HG03378 (cell line): ENCODE data around the gene LRRC26.

ENCODE experiments used
- ATAC-seq: cut with Tn5 transposase; IDR thresholded peaks from one replicate; pipeline ENCODE4 v1.9.1; 2021; ENCODE audit warnings: mild to moderate bottlenecking, moderate library complexity; ENCODE audit not compliant: unreplicated experiment

Gene LRRC26

GRCh38 chr9:137157618-137158415, 12.0 kb downstream of the LRRC26 start:
- ATAC-seq, result no peak

- no peak for ATAC-seq
Measured at GRCh38 chr9:137156567-137157375, 13.1 kb downstream of the LRRC26 start.

- ATAC-seq, result no peak
Measured at GRCh38 chr9:137152844-137153405, 16.9 kb downstream of the LRRC26 start.

DNA sequence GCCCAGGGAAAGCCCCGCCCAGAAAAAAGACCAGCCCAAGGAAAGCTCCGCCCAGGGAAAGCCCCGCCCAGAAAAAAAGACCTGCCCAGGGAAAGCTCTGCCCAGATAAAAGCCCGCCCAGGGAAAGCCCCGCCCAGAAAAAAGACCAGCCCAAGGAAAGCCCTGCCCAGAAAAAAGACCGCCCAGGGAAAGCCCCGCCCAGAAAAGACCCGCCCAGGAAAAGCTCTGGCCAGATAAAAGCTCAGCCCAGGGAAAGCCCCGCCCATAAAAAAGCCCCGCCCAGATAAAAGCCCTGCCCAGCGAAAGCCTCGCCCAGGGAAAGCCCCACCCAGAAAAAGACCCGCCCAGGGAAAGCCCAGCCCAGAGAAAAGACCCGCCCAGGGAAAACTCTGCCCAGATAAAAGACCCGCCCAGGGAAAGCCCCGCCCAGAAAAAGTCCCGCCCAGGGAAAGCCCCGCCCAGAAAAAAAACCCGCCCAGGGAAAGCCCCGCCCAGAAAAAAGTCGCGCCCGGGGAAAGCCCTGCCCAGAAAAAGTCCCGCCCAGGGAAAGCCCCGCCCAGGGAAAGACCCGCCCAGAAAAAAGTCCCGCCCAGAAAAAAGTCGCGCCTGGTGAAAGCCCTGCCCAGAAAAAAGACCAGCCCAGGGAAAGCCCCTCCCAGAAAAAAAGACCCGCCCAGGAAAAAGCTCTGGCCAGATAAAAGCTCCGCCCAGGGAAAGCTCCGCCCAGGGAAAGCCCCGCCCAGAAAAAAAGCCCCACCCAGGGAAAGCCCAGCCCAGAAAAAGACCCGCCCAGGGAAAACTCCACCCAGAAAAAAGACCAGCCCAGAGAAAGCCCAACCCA, 19.0 kb downstream of the LRRC26 start:
- ATAC-seq, result no peak

- ATAC-seq, result no peak
Measured at GRCh38 chr9:137149942-137150616, 19.8 kb downstream of the LRRC26 start.

GRCh38 chr9:137149363-137149762, 20.5 kb downstream of the LRRC26 start:
- no peak for ATAC-seq

DNA sequence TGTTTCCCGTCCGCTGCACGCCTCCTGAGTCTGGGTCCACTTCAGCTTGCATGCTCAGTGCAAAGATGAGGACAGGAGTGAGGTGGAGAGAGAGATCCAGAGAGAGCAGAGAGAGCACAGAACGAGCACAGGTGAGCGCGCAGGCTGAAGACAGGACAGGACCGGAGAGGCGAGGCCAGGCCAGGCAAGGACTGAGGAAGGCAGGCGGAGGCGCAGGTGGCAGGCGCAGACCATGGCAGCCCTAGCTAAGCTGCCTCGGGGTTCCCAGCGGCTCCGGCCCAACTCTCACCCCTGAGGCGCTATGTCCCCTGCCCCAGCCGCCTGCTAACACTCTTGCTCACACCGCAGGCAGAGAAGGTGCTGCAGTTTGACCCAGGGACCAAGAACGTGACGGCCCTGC, 21.2 kb downstream of the LRRC26 start:
- no peak for ATAC-seq

DNA sequence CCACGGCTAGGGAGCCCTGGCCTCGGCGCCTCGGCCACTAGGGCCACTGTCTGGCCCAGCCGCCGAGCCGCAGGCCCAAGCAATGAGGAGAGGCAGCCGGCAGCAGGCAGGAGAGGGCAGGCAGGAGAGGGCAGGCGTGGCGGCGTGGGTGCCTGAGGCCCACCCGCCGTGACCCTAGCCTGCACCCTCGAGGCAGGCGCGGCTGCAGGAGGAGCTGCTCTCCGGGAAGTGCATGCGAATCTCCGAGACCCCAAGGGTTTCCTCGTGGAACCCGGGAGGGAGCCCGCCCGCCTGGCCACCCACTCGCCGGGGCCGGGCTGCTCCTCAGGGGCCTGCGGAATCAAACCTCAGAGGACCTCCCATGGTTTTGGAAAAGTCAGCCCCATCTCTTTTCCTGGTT, 21.6 kb downstream of the LRRC26 start:
- no peak for ATAC-seq

- ATAC-seq, result no peak
Measured at GRCh38 chr9:137147793-137148160, 22.1 kb downstream of the LRRC26 start.

DNA sequence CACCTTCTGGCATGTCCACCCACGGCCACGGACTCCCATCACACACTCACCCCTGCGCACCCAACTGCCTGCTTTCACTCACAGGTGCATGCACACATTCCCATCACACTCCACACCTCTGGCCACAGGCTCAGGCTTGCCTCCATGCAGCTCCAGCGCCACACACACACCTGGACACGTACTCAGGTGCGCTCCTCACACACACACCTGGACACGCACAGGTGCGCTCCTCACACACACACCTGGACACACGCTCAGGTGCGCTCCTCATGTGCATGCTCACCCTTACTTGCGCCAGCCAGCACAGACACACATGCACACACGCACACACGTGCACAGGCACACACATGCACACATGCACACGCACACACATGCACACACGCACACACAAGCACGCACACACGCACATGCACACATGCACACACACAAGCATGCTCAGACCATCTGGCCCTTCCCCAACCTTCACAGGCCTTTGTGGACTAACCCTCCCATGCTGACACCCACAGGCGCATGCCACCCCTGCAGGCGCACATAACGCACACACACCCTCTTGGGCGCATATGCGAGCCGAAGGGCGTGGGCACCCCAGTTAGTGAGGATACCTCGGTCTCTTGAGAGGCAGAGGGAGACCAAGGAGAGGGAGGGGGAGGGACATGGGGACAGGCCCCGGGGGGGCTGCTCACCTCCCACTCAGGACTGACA, 22.6 kb downstream of the LRRC26 start:
- ATAC-seq, result no peak

DNA sequence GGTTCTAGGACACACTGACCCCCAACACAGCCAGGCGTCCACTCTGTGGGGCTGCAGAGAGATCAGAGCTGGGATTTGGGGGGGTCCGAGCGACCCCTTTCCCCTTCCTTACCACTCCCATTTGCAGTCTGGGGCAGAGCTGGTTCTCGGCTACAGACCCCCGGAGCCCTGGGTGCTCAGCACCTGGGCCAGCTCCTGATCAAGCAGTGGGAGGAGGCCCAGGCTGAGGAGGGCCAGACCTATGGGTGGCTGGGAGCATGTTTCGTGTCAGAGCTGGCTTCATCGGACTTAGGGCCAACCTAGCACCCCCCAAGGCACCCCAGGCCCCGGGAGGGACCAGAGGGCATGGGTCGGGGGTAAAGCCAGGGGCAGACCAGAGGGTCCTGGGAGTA, 23.3 kb downstream of the LRRC26 start:
- ATAC-seq, result no peak

DNA sequence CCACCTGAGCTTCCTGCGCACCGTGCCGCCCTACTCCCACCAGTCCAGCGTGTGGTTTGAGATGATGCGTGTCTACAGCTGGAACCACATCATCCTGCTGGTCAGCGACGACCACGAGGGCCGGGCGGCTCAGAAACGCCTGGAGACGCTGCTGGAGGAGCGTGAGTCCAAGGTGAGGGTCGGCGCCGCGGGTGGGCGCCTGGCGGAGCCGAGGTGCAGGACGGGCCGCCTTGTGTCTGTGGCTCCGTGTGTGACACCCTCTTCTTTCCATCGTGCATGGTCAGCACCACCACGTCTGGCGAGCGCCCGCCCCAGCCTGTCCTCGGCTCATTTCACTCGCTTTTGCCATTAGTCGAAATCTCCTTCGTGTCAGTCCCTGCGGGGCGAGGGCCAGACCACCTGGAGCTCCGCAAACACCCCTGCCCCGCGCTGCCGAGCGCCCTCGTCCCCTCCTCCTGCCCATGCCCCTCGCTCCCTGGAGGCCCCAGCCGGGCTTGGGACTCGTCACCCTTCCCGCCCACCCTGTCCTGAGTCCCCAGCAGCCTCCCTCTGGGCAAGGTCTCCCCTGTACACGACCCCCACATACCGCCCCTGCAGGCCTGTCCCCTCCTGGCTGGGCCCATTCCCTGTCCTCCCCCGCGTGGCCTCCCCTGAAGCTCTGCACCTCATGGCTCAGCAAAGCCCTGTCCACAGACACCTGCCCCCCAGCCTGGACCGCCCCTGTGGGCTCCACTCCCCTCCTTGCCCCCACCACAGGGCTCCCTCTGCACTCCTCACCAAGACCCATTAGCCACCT, 23.9 kb downstream of the LRRC26 start:
- no peak for ATAC-seq

- no peak for ATAC-seq
Measured at GRCh38 chr9:137143459-137143858, 26.4 kb downstream of the LRRC26 start.

GRCh38 chr9:137141976-137142936, 27.6 kb downstream of the LRRC26 start:
- no peak for ATAC-seq

DNA sequence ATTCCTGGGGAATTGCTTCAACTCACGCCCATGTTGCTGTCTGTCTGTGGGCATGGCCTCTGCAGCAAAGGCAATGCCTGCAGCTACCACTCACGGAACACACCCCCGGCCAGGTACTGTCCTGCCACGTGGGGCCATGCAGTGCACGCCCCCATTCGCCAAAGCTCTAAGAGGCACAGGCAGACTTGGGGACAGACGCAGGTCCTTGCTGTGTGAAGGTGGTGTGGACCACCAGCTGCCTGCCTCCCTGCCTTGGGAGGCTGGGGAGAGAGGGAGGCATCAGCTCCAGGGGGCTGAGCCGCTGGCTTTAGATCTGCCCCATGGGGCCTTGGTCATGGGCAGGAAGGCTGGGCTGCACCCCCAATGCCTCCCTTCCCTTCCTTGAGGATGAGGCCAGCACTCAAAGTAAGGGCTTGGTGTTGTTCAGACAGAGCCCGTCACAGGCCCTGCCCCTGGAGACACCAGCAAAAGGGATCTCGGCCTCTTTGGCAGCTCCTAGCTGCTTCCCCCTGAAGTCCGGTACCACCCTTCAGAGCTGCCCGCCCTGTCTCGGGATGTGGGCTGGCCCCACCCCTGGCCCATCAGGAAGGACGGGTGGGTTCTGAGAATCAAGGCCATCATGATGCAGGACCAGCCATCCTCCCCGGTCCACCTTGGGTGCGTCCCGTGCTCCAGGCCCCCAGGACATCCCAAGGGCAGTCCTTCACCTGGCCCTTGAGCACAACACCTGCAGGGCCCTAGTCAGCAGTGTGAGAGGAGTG, 28.6 kb downstream of the LRRC26 start:
- ATAC-seq, result no peak

GRCh38 chr9:137140151-137141012, 29.5 kb downstream of the LRRC26 start:
- no peak for ATAC-seq
